GM19397 (cell line): Measurements from ENCODE around the gene AJAP1.

Experiments used
- ATAC-seq: cut with Tn5 transposase; IDR thresholded peaks from one replicate; pipeline ENCODE4 v1.9.1; 2021; ENCODE audit warnings: mild to moderate bottlenecking, moderate library complexity; ENCODE audit not compliant: unreplicated experiment

Gene AJAP1

DNA sequence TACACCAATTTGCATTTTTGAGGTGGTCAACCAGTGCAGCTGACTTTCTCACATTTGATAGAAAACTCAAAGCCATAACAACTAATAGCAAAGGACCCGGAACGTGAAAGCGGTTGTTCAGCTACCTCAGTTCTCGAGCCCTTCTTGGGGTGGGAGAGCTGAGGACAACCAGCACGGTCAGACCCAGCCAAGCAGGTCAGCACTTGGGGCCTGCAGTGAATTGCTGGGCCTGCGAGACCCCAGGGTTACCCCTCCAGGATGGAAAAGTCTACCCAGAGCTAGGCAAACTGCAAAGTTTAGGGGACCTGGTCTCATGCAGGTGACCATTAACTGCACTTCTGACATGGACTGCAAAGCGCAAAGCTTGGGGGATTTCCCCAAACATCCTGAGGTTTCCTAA is 23.8 kb upstream of the AJAP1 start:
- ATAC-seq: no peak

DNA sequence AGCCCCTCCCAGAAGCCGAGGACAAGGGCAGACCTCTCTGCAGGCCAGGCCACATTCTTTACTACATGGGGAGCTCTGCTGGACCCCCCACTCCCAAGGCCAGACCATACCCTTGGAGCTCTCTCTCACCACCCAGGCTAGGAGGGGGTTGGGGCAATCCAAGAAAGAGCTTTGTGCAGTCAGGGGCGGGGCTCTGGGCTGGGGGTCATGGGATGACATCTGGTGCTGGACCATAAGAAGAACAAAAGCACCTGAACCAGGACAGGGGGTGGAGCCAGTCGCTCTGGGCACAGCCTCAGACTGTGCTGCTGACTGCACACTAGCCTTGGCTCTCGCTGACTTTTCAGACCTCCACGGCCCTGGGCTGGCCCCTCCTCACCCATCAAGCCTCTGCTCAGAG is 23.1 kb upstream of the AJAP1 start:
- ATAC-seq: no peak

GRCh38 chr1:4633346-4633745 is 21.1 kb upstream of the AJAP1 start:
- no peak for ATAC-seq

DNA sequence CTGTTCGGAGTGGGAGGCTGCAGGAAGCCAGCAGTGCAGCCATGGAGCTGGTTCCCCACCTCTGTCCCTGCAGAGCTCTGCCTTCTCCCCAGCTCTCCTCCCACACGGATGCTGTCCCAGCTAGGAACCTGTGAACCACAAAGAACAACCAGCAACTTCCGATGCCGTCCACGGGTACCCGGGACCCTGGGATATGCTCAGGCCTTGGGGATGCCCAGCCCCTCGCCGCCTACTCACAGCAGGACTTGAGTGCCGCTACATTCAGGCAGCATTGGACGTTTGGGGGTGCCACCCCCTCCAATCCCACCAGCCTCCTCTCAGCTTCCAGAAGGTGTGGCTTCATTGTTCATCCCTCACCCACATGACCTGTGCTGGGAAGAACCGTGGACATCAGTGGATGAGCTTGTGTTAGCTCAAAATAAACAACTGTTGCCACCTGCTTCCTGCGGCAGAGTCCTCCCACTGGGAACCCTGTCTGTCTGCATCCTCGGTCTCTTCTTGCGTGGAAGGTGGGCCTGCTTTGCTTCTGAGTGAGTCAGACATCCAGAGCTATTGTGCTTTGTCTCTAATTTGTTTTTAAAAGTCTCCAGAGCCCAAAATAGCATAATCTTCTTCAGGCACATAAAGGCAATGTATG is 20.1 kb upstream of the AJAP1 start:
- ATAC-seq: no peak

GRCh38 chr1:4634793-4635406 is 19.5 kb upstream of the AJAP1 start:
- ATAC-seq: no peak

GRCh38 chr1:4636186-4636585 is 18.2 kb upstream of the AJAP1 start:
- no peak for ATAC-seq

- ATAC-seq: no peak
These were observed 17.6 kb upstream of the AJAP1 start for GRCh38 chr1:4636644-4637380.

- ATAC-seq: no peak
These were observed 16.6 kb upstream of the AJAP1 start for GRCh38 chr1:4637616-4638344.

DNA sequence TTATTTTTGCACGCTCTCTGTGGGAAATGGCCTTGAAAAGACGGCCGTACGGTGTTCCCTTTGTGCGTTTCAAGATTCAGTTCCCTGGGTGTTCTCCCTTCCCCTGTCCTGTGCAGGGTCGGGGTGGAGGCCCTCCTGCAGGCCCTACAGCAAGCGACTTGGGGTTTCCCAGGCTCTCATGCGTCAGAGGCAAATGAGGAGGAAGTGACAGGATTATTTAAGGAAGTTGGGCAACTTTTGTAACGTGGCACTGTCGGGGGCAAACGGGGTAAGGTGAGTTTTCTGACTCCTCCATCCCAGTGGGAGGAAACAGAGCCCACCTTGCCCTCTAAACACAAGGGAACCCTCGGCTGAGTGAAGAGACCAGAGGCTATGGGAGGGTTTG is 16.1 kb upstream of the AJAP1 start:
- ATAC-seq: no peak

GRCh38 chr1:4640931-4641330 is 13.5 kb upstream of the AJAP1 start:
- ATAC-seq: no peak

- ATAC-seq: no peak
These were observed 7.0 kb upstream of the AJAP1 start for GRCh38 chr1:4647391-4647790.

DNA sequence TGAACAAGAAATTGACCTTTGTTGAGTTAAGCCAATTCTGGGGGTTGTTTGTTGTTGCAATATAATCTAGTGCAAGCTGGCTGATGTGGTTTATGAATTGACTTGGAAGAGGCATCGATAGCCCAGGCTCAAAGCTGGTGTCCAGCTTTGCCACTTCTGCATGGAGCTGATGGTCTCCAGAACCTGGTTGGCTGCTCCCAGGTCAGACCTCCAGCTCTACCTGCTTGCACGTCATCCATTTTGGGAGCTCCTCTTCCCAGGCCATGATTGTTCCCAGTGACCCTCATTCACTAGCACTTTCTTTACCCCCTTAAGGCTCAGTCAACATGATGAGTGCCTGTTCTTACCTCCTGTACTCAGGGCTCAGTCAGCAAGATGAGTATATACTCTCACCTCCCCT is 5.8 kb upstream of the AJAP1 start:
- no peak for ATAC-seq

GRCh38 chr1:4650481-4650880 is 3.9 kb upstream of the AJAP1 start:
- no peak for ATAC-seq

DNA sequence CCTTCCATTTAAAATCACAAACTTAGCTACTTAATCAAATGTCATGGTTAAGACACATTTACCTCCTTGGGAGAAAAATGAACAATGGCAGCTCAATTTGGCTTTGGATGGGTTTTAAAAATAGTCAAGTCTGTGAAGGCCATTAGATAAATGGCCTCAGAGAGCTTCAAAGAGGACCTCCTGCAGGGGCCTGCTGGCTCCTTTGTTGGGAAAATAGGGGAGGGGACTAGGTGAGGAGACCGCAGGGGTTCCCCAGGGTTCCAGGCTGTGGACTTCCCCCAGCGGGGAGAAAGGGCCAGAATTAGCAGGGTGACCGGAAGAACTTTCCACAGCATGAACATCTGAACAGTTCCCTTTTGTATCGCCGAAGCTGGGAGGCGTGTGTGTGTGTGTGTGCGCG is 3.4 kb upstream of the AJAP1 start:
- ATAC-seq: no peak

GRCh38 chr1:4652631-4653327 is 1.6 kb upstream of the AJAP1 start:
- ATAC-seq: no peak

GRCh38 chr1:4653328-4653660 is 1.1 kb upstream of the AJAP1 start:
- ATAC-seq: no peak

DNA sequence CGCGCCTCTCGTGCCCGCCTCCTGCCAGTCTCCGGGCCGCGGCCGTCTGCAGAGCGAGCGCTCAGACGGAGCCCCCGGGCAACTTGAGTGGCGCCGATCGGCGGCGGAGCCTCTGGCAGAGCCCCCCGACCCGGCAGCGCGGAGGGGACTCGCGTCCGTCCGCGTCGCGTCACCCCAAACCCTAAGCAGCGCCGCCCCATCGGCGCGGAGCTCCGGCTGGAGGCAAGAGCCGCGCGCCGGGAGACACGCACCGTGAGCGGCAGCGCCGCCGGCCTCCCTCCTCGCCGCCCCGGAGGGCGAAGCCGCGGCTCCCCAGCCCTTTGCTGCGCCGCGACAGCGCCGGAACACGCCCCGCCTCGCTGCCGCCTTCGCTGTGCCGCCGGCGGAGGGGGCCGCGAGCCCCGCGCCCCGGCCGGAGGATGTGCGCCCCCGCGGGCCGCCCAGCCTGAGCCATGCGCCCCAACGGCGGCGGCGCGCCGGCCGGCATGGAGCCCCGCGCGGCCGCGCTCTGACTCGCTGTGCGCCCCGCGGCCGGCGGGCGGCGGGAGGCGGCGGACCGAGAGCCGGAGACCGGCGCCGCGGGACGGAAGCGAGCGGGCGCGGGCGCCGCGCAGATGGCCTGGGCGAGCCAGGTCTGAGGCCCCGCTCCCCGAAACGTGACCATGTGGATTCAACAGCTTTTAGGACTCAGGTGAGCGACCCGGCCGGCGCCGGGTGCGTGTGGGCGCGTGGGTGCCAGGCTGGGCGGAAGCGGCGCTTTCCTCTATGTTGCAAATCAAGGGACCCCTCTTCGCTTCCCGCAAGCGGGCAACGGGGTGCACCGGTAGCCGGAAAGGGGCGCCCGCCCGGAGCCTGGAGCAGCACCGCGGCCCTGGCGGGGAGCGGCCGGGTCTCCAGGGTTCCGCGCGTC is 610 bp downstream of the AJAP1 start:
- no peak for ATAC-seq

DNA sequence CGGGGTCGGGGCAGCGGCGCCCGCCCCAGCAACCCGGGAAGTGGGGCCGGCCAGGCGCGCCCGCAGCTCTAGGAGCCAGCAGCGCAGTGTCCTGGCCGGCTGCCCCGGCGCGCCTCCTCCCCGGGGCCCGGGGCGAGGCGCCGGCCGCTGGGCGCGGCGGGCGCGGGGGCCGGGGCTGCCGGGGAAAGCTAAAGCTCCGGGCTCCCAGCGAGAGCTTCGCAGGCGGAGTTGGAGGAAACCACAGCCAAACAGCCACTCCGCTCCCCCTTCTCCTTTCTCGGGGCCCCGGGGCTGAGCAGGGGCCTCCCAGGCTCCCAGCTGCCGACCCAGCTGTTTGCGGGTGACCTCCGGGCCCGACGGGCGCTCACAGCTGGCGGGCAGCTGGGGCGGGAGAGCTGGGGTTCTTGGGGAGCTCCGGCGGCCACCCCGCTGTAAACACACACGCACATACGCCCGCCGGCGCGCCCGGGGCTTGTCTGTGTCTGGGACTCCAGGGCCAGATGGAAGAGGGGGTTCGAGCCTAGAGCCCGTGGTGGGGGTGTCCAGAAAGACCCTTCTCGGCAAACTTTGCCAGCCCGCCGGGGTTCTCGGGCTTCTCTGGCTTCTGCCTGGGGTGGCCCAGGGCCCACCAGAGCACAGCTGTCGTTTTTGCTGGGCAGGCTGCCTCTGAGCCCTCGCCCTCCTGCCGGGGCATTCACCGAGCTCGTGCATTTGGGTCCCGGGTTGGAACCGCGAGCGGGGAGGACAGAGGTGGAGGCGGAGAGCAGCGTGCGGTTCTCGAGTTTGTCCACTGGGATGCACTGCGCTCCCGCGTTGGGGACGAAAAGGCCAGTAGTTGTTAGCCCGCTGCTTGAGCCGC is 1.5 kb downstream of the AJAP1 start:
- ATAC-seq: no peak

DNA sequence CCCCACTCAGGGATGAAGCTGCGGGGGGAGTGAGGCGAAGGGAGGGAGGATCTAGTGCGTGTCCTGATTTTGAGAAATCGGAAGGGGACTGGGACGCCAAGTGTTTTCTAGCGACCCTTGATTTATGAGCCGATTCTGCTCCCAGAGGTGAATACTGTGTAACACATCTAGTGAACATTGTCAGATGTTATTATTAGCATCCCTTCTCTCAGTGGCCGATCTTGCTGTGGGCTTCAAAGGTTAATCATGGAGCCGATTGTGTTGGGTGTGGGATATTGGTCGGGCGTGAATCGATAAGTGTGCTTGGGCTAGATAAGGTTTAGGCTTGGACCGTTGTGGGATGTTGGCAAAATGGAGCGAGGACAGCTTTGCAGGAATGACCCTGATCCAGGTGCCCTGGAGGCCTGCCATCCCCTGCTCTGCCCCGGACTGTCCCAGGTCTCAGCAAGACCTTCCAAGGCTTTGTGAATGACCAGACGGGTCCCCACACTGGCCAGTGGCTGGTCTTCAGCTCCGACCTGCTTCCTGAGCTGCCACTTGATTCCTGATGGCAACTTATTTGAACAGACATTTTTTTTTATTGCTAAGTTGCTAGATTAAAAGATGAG is 2.2 kb downstream of the AJAP1 start:
- no peak for ATAC-seq
